IPS-NIHi11 (cell line): ENCODE data around the gene CEL.
"Not testable (repeated sequence)": the region's sequence is repeated elsewhere in the genome, so short reads cannot be mapped to it uniquely, and the experiment has no call there.

Experiments used
- DNase-seq: peaks from one replicate; pipeline ENCODE4 v3.0.0; 2012; ENCODE audit warnings: mixed read lengths, low spot score

The CEL gene

GRCh38 chr9:133048595-133048994 is 13.2 kb upstream of the CEL start:
- peak; percentile 73 for DNase-seq

GRCh38 chr9:133049043-133049442 is 12.7 kb upstream of the CEL start:
- DNase-seq, result no peak

GRCh38 chr9:133050142-133050541 is 11.6 kb upstream of the CEL start:
- no peak for DNase-seq

- DNase-seq, result no peak
Measured at GRCh38 chr9:133050781-133051180, 11.0 kb upstream of the CEL start.

- DNase-seq, result no peak
Measured at GRCh38 chr9:133051281-133051900, 10.4 kb upstream of the CEL start.

- DNase-seq, result no peak
Measured at GRCh38 chr9:133051966-133052539, 9.7 kb upstream of the CEL start.

GRCh38 chr9:133054194-133054890 is 7.4 kb upstream of the CEL start:
- DNase-seq, result no peak

GRCh38 chr9:133054966-133055365 is 6.8 kb upstream of the CEL start:
- no peak for DNase-seq

GRCh38 chr9:133055788-133056420 is 5.9 kb upstream of the CEL start:
- DNase-seq, result no peak

- no peak for DNase-seq
Measured at GRCh38 chr9:133056533-133056932, 5.2 kb upstream of the CEL start.

GRCh38 chr9:133057006-133057405 is 4.8 kb upstream of the CEL start:
- DNase-seq, result no peak

GRCh38 chr9:133057553-133057952 is 4.2 kb upstream of the CEL start:
- no peak for DNase-seq

GRCh38 chr9:133058071-133058470 is 3.7 kb upstream of the CEL start:
- no peak for DNase-seq

GRCh38 chr9:133058550-133059320 is 3.0 kb upstream of the CEL start:
- no peak for DNase-seq

- DNase-seq, result no peak
Measured at GRCh38 chr9:133059623-133060022, 2.2 kb upstream of the CEL start.

- DNase-seq, result no peak
Measured at GRCh38 chr9:133060417-133060841, 1.4 kb upstream of the CEL start.

- not testable (repeated sequence) for DNase-seq
Measured at GRCh38 chr9:133061019-133061763, 590 bp upstream of the CEL start.

- DNase-seq, result not testable (repeated sequence)
Measured at GRCh38 chr9:133062569-133062968, 788 bp downstream of the CEL start.

GRCh38 chr9:133063159-133063499 is 1.3 kb downstream of the CEL start:
- no peak for DNase-seq

GRCh38 chr9:133063500-133064231 is 1.9 kb downstream of the CEL start:
- no peak for DNase-seq
